Measurements from ENCODE around the gene ESR2.

The ESR2 gene

DNA sequence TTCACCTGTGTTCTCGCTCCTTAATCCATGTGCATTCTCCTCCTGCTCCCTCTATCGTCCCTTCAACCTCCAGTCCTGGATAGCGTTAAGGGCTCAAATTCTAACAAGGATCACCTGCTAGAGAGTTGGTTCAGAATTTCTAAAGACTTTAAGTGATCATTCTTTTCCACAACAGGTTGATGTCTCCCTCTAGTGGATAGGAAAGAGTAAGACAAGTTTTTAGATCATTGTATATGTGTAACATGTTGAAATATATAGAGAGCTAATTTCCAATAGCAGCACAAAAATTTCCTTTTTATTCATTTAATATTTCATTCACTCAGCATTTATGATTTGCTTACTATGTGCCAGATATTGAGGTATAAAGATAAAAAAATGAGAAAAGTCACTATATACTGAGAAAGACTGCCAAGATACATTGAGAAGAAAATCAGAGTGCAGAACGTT lies 9.3 kb upstream of the ESR2 start:
- H3K4me3 ChIP-seq (ENCODE audit: low read length): no peak overlapping the region
- H3K79me2 ChIP-seq (ENCODE audit: control insufficient read depth, low read length): no peaks in the 10 kb centered on the region
- H3K27me3 ChIP-seq (ENCODE audit: control insufficient read depth, low read length): no peaks in the 10 kb centered on the region
- H3F3A ChIP-seq (ENCODE audit: control insufficient read depth, insufficient read depth): no peaks in the 10 kb centered on the region
- H3K4me1 ChIP-seq (ENCODE audit: control insufficient read depth, low read length): peaks cover 10% of the 10 kb centered on the region
- no peak overlapping the region for H3K27ac ChIP-seq (ENCODE audit: low read depth, low read length)
- no peaks in the 10 kb centered on the region for H3K36me3 ChIP-seq (ENCODE audit: control insufficient read depth, low read length)
- no peak overlapping the region for H3K4me2 ChIP-seq (ENCODE audit: low read length)
- no peaks in the 10 kb centered on the region for H3K9me3 ChIP-seq (ENCODE audit: control insufficient read depth, insufficient read depth, low read length)
- no peaks in the 10 kb centered on the region for H4K20me1 ChIP-seq (ENCODE audit: control insufficient read depth, insufficient read depth, low read depth, low read length)
- no peaks in the 10 kb centered on the region for H3K9me2 ChIP-seq (replicated peaks; ENCODE audit: control insufficient read depth, low read length)
- TF ChIP-seq, protein P1, sequence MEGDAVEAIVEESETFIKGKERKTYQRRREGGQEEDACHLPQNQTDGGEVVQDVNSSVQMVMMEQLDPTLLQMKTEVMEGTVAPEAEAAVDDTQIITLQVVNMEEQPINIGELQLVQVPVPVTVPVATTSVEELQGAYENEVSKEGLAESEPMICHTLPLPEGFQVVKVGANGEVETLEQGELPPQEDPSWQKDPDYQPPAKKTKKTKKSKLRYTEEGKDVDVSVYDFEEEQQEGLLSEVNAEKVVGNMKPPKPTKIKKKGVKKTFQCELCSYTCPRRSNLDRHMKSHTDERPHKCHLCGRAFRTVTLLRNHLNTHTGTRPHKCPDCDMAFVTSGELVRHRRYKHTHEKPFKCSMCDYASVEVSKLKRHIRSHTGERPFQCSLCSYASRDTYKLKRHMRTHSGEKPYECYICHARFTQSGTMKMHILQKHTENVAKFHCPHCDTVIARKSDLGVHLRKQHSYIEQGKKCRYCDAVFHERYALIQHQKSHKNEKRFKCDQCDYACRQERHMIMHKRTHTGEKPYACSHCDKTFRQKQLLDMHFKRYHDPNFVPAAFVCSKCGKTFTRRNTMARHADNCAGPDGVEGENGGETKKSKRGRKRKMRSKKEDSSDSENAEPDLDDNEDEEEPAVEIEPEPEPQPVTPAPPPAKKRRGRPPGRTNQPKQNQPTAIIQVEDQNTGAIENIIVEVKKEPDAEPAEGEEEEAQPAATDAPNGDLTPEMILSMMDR (IDR thresholded peaks at IDR 0.05; ENCODE audit: low read depth, low read length, poor library complexity, severe bottlenecking): peak; percentile 76
- TF ChIP-seq EZH2phosphoT487 (IDR thresholded peaks at IDR 0.05; ENCODE audit: borderline replicate concordance, low read length): no peak

DNA sequence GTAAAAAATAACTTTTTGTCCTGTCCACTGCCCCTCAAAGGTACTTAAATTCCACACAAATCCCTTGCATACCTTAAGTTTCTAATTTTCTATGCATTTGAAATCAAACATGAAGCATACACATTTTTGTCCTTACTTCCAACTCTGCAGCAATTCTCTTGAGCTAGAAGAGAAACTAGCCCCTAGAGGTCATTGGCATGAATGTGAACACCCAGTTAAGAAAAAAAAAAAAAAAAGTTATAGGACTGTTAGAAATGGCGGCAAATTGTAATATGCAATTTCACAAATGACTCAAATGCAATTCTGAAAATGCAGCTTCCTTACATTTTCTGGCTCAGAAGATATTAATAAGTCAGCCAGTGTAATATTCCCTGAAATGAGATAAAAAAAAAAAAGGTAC lies 4.6 kb upstream of the ESR2 start:
- no peaks in the 10 kb centered on the region for H3K9me3 ChIP-seq (ENCODE audit: control insufficient read depth, insufficient read depth, low read length)
- peaks cover 27% of the 10 kb centered on the region for H3K4me1 ChIP-seq (ENCODE audit: control insufficient read depth, low read length)
- TF ChIP-seq, protein P1 (IDR thresholded peaks at IDR 0.05; ENCODE audit: low read depth, low read length, poor library complexity, severe bottlenecking): peak; percentile 16
- TF ChIP-seq EZH2phosphoT487 (IDR thresholded peaks at IDR 0.05; ENCODE audit: borderline replicate concordance, low read length): no peak
- H3K36me3 ChIP-seq (ENCODE audit: control insufficient read depth, low read length): no peaks in the 10 kb centered on the region
- no peaks in the 10 kb centered on the region for H3K27me3 ChIP-seq (ENCODE audit: control insufficient read depth, low read length)
- no peak overlapping the region for H3K4me2 ChIP-seq (ENCODE audit: low read length)
- no peaks in the 10 kb centered on the region for H4K20me1 ChIP-seq (ENCODE audit: control insufficient read depth, insufficient read depth, low read depth, low read length)
- H3K27ac ChIP-seq (ENCODE audit: low read depth, low read length): no peak overlapping the region
- no peak overlapping the region for H3K4me3 ChIP-seq (ENCODE audit: low read length)
- no peaks in the 10 kb centered on the region for H3K79me2 ChIP-seq (ENCODE audit: control insufficient read depth, low read length)
- H3F3A ChIP-seq (ENCODE audit: control insufficient read depth, insufficient read depth): no peaks in the 10 kb centered on the region
- no peaks in the 10 kb centered on the region for H3K9me2 ChIP-seq (replicated peaks; ENCODE audit: control insufficient read depth, low read length)

DNA sequence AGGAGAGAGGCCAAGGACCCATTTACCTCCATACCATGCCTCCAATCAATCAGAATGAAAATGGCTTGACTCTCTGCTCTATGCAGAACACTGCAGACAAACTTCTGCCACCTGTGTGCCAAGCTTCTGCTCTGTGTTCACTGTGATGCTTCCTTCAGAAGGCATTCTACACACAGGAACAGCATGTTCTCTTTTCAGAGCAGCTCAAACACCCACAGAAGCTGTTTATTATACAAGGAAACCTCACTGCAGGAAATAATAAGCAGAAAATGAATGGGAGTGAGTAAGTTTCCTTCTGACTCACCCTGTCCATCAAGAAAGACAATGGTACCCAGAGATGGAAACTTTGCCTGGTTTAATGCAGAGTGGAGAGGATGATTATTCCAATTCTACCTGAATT lies 2.4 kb upstream of the ESR2 start:
- H3K36me3 ChIP-seq (ENCODE audit: control insufficient read depth, low read length): no peaks in the 10 kb centered on the region
- no peak overlapping the region for H3K4me3 ChIP-seq (ENCODE audit: low read length)

More for the DNA sequence above, 2.4 kb upstream of the ESR2 start:
- H3K4me2 ChIP-seq (ENCODE audit: low read length): no peak overlapping the region
- H3K27me3 ChIP-seq (ENCODE audit: control insufficient read depth, low read length): no peaks in the 10 kb centered on the region
- H3K9me3 ChIP-seq (ENCODE audit: control insufficient read depth, insufficient read depth, low read length): no peaks in the 10 kb centered on the region
- peaks cover 44% of the 10 kb centered on the region for H3K4me1 ChIP-seq (ENCODE audit: control insufficient read depth, low read length)
- no peaks in the 10 kb centered on the region for H4K20me1 ChIP-seq (ENCODE audit: control insufficient read depth, insufficient read depth, low read depth, low read length)
- H3F3A ChIP-seq (ENCODE audit: control insufficient read depth, insufficient read depth): peaks cover 5% of the 10 kb centered on the region; the same call in 1 of the 2 replicates
- no peaks in the 10 kb centered on the region for H3K9me2 ChIP-seq (replicated peaks; ENCODE audit: control insufficient read depth, low read length)
- peaks cover 4% of the 10 kb centered on the region; the same call in 1 of the 2 replicates for H3K79me2 ChIP-seq (ENCODE audit: control insufficient read depth, low read length)
- TF ChIP-seq, protein P1 (IDR thresholded peaks at IDR 0.05; ENCODE audit: low read depth, low read length, poor library complexity, severe bottlenecking): no peak
- no peak for TF ChIP-seq EZH2phosphoT487 (IDR thresholded peaks at IDR 0.05; ENCODE audit: borderline replicate concordance, low read length)
- no peak overlapping the region for H3K27ac ChIP-seq (ENCODE audit: low read depth, low read length)

All from DOHH2 (cell line).